H1 (cell line): ENCODE data around the gene KCNA2. TPM values are rescaled to one million over a fixed set of nuclear protein-coding genes. Genes with fewer than 3 reads are reported as not detected.

Source experiments
- ASH2L ChIP-seq: fragments of 200-600, 300-600 bp; sonication (generic); IDR thresholded peaks from one replicate; pipeline ENCODE4 v1.7.1; 2017; ENCODE audit warnings: low read length
- CTBP2 ChIP-seq: IDR thresholded peaks from 2 replicates; pipeline ENCODE4 v1.7.0; 2011; ENCODE audit warnings: borderline replicate concordance, mild to moderate bottlenecking, moderate library complexity, mixed read lengths, low read length; ENCODE audit not compliant: insufficient read depth, insufficient read length
- CTCF ChIP-seq, 3 experiments: IDR thresholded peaks; 1 replicate in 2 of 3; 2 replicates in 1 of 3; pipeline versions ENCODE4 v1.5.1 to v1.6.1; 2011; ENCODE audit warnings: low read length in 3 of 3, mild to moderate bottlenecking in 3 of 3, inconsistent platforms in 2 of 3, low read depth in 1 of 3, moderate library complexity in 1 of 3; ENCODE audit not compliant: insufficient read depth in 1 of 3; ENCODE audit errors: control extremely low read depth in 1 of 3
- FOSL1 ChIP-seq: IDR thresholded peaks from 2 replicates; pipeline ENCODE4 v1.6.1; 2011; ENCODE audit warnings: mild to moderate bottlenecking, low read depth, low read length, moderate library complexity; ENCODE audit not compliant: insufficient read depth
- GTF2F1 ChIP-seq: IDR thresholded peaks from 2 replicates; pipeline ENCODE4 v1.6.1; 2012; ENCODE audit warnings: low read depth, low read length, improper control_type of control experiment, borderline replicate concordance
- JUN ChIP-seq: IDR thresholded peaks from 2 replicates; pipeline ENCODE4 v1.6.1; 2011; ENCODE audit warnings: low read depth, mild to moderate bottlenecking, improper control_type of control experiment, low read length
- JUND ChIP-seq: IDR thresholded peaks from 2 replicates; pipeline ENCODE4 v1.6.1; 2011; ENCODE audit warnings: mild to moderate bottlenecking, improper control_type of control experiment, low read length
- KDM4A ChIP-seq: IDR thresholded peaks from one replicate; pipeline ENCODE4 v1.7.1; 2012; ENCODE audit warnings: low read depth, mild to moderate bottlenecking, moderate library complexity, low read length, inconsistent platforms; ENCODE audit not compliant: severe bottlenecking
- MAX ChIP-seq: IDR thresholded peaks from 2 replicates; pipeline ENCODE4 v1.6.1; 2012; ENCODE audit warnings: inconsistent platforms
- NANOG ChIP-seq: IDR thresholded peaks from 2 replicates; pipeline ENCODE4 v1.6.1; 2011; ENCODE audit warnings: low read length, low read depth, mild to moderate bottlenecking, inconsistent platforms; ENCODE audit not compliant: insufficient read depth, poor library complexity, severe bottlenecking
- NRF1 ChIP-seq: IDR thresholded peaks from 2 replicates; pipeline ENCODE4 v1.6.1; 2011; ENCODE audit warnings: mild to moderate bottlenecking, low read depth, low read length, improper control_type of control experiment
- POLR2AphosphoS5 ChIP-seq: IDR thresholded peaks from 2 replicates; pipeline ENCODE4 v1.6.1; 2011; ENCODE audit warnings: low read depth, low read length
- RBBP5 ChIP-seq: IDR thresholded peaks from 2 replicates; pipeline ENCODE4 v1.7.1; 2012; ENCODE audit warnings: low read depth, mild to moderate bottlenecking, inconsistent platforms, low read length, moderate library complexity, borderline replicate concordance
- SIN3A ChIP-seq, 2 experiments: IDR thresholded peaks in 1 of 2; conservative IDR thresholded peaks in 1 of 2; 2 replicates each; pipeline ENCODE4 v1.6.1; 2011 to 2012; ENCODE audit warnings: low read length in 2 of 2, improper control_type of control experiment in 1 of 2, low read depth in 1 of 2, mild to moderate bottlenecking in 1 of 2
- SIRT6 ChIP-seq: IDR thresholded peaks from one replicate; pipeline ENCODE4 v1.7.1; 2012; ENCODE audit warnings: low read length, inconsistent platforms
- SP1 ChIP-seq: IDR thresholded peaks from 2 replicates; pipeline ENCODE4 v1.6.1; 2011; ENCODE audit warnings: low read depth, low read length
- SUZ12 ChIP-seq: fragments of 200-600 bp; sonication (generic); IDR thresholded peaks from 2 replicates; pipeline ENCODE4 v1.6.1; 2012; ENCODE audit warnings: mild to moderate bottlenecking, inconsistent platforms, low read length, moderate library complexity, mixed read lengths
- TAF1 ChIP-seq: IDR thresholded peaks from 2 replicates; pipeline ENCODE4 v1.6.1; 2011; ENCODE audit warnings: mild to moderate bottlenecking, low read depth, low read length
- TBP ChIP-seq: IDR thresholded peaks from 2 replicates; pipeline ENCODE4 v1.6.1; 2011; ENCODE audit warnings: low read depth, low read length, improper control_type of control experiment
- TCF12 ChIP-seq: IDR thresholded peaks from 2 replicates; pipeline ENCODE4 v1.6.1; 2011; ENCODE audit warnings: low read depth, mild to moderate bottlenecking, low read length
- TEAD4 ChIP-seq: IDR thresholded peaks from 2 replicates; pipeline ENCODE4 v1.6.1; 2012; ENCODE audit warnings: low read depth, low read length, inconsistent platforms, mixed read lengths
- polyA plus RNA-seq, 7 experiments: library from polyadenylated mRNA; depleted of rRNA in 3 of 7; stranded (reverse) in 5 of 7; unstranded in 2 of 7; fragments of >200 nt in 5 of 7; fragments of 200-250 nt in 2 of 7; gene quantifications; 1 replicate in 5 of 7; 2 replicates in 1 of 7; 4 replicates in 1 of 7; pipeline versions ENCODE4 v1.2.1 to v1.2.3, GENCODE V29; 2011 to 2013; ENCODE audit warnings: missing spikeins in 2 of 7, mixed read lengths in 2 of 7
- total RNA-seq: library from RNA; stranded (reverse); fragmentation: NEBNext Ultra II Directional; extraction: Animal tissue kit (Norgen Biotek cat#: 25700); gene quantifications from 2 replicates; pipeline ENCODE4 v1.2.1, GENCODE V29; 2021

Gene KCNA2
- total and polyA plus RNA-seq, 2 of the 8 experiments (the other 6 are each of a cell fraction or from before 2014, with no cell fraction given) = 0.26 to 0.78 TPM

GRCh38 chr1:110619412-110620249 lies 13.5 kb upstream of the KCNA2 start (continued):
- peak; percentile 94 to 99 (median 97) for TF ChIP-seq CTCF (IDR thresholded peaks at IDR 0.05; ENCODE audit: control extremely low read depth in 1 of 3, insufficient read depth in 1 of 3, low read depth in 1 of 3, low read length in 3 of 3)
- TF ChIP-seq KDM4A = peak; percentile 37
- TF ChIP-seq JUN = no peak
- peak; percentile 34 for TF ChIP-seq ASH2L
- TF ChIP-seq RBBP5 = no peak
- no peak for TF ChIP-seq TBP
- TF ChIP-seq JUND = peak; percentile 74; the same call in 1 of the 2 replicates
- TF ChIP-seq SUZ12 = no peak
- no peak for TF ChIP-seq SIRT6
- no peak for TF ChIP-seq FOSL1
- 0 out of 4 replicates have a peak, but pooled peaks of 1 of the 2 experiments have one; percentile 32 for TF ChIP-seq SIN3A (conservative IDR thresholded peaks at IDR 0.05 in 1 of 2, IDR thresholded peaks at IDR 0.05 in 1 of 2; ENCODE audit: low read depth in 1 of 2, low read length in 2 of 2)
- no peak for TF ChIP-seq GTF2F1
- TF ChIP-seq SP1 = no peak
- peak; percentile 18; the same call in 1 of the 2 replicates for TF ChIP-seq NRF1
- TF ChIP-seq NANOG = no peak
- no peak for TF ChIP-seq TAF1
- TF ChIP-seq TCF12 = no peak
- TF ChIP-seq POLR2AphosphoS5 = no peak
- TF ChIP-seq TEAD4 = peak; percentile 53; the same call in 1 of the 2 replicates
- peak; percentile 59 for TF ChIP-seq MAX
- no peak for TF ChIP-seq CTBP2
